A673 (cell line): ENCODE data around the gene SOST.

Experiments
- EZH2 ChIP-seq: fragments of 200-600 bp; sonication (generic); IDR thresholded peaks from 2 replicates; pipeline ENCODE4 v1.6.1; 2017; ENCODE audit warnings: borderline replicate concordance, low read depth, mild to moderate bottlenecking, mixed read lengths, antibody characterized with exemption, low read length; ENCODE audit not compliant: poor library complexity, severe bottlenecking
- TF ChIP-seq, protein P1 (sequence below): fragments of 300-800, 200-600 bp; sonication (generic); conservative IDR thresholded peaks from 2 replicates; pipeline ENCODE4 v1.5.1; 2017; ENCODE audit warnings: low read depth, mild to moderate bottlenecking, antibody characterized with exemption, low read length, moderate library complexity, mixed read lengths

DNA sequence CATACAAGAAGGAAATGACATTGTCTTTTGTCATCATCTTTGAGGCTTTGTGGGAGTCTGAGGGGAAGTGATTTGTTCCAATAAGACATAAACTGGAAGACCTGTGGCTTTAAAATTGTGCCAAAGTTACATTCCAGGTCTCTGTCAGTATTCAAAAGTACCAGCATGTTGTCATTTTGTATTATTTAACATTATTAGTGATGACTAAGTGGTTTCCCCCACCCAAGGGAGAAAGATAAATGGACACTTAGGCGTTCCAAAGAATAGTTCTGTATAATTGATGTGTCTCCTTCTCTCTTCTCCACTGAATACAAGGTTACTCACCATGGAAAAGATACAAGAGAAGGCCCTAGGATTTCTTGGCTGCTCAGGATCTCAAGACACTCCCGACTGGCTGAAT is 25.5 kb upstream of the SOST start:
- no peak for TF ChIP-seq EZH2
- TF ChIP-seq, protein P1, sequence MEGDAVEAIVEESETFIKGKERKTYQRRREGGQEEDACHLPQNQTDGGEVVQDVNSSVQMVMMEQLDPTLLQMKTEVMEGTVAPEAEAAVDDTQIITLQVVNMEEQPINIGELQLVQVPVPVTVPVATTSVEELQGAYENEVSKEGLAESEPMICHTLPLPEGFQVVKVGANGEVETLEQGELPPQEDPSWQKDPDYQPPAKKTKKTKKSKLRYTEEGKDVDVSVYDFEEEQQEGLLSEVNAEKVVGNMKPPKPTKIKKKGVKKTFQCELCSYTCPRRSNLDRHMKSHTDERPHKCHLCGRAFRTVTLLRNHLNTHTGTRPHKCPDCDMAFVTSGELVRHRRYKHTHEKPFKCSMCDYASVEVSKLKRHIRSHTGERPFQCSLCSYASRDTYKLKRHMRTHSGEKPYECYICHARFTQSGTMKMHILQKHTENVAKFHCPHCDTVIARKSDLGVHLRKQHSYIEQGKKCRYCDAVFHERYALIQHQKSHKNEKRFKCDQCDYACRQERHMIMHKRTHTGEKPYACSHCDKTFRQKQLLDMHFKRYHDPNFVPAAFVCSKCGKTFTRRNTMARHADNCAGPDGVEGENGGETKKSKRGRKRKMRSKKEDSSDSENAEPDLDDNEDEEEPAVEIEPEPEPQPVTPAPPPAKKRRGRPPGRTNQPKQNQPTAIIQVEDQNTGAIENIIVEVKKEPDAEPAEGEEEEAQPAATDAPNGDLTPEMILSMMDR, result no peak
